ENCODE data around the gene FLAD1. TPM values are rescaled to one million over a fixed set of nuclear protein-coding genes. Genes with fewer than 3 reads are reported as not detected.

The FLAD1 gene
- total and polyA plus RNA-seq, 2 of the 4 experiments (the other 2 are of a cell fraction): 26.3 to 37.3 TPM

- H4K8ac ChIP-seq (ENCODE audit: low read depth in 2 of 2, low read length in 2 of 2): peak overlapping the region; percentile 29 to 90; a peak in 3 of 4 replicates
- no peaks in the 10 kb centered on the region for H3K9me3 ChIP-seq (ENCODE audit: control insufficient read depth, insufficient read depth, low read length)
- peak overlapping the region; percentile 89 for H3K56ac ChIP-seq (ENCODE audit: extremely low read depth, insufficient read depth, low read length)
- peaks cover 7% of the 10 kb centered on the region for H3K9me1 ChIP-seq (ENCODE audit: insufficient read depth, low read length)
- peak overlapping the region; percentile 80 for H3K27ac ChIP-seq (ENCODE audit: insufficient read depth, low read length)
- peak overlapping the region; percentile 72 for H2AK5ac ChIP-seq (ENCODE audit: low read depth, low read length)
- peak overlapping the region; percentile 92 for H4K91ac ChIP-seq (ENCODE audit: insufficient read depth, low read depth, low read length)
- ATAC-seq (ENCODE audit: low read depth): peak; percentile 24
- WGBS, 2 experiments (ENCODE audit: extremely low coverage in 2 of 2, insufficient read length in 1 of 2): 1% methylated on average over 19 of the region's 30 CpGs; no CpG with 5 or more reads in 1 of the 2 experiments
- TF ChIP-seq, protein P1, sequence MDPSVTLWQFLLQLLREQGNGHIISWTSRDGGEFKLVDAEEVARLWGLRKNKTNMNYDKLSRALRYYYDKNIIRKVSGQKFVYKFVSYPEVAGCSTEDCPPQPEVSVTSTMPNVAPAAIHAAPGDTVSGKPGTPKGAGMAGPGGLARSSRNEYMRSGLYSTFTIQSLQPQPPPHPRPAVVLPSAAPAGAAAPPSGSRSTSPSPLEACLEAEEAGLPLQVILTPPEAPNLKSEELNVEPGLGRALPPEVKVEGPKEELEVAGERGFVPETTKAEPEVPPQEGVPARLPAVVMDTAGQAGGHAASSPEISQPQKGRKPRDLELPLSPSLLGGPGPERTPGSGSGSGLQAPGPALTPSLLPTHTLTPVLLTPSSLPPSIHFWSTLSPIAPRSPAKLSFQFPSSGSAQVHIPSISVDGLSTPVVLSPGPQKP (IDR thresholded peaks at IDR 0.05; ENCODE audit: borderline replicate concordance, low read depth, low read length): no peak
- no peak for TF ChIP-seq SMC3 (IDR thresholded peaks at IDR 0.05; ENCODE audit: low read depth, low read length)
- no peak for TF ChIP-seq RAD21 (IDR thresholded peaks at IDR 0.05; ENCODE audit: low read length)
- 0 out of 2 replicates have a peak, but pooled peaks have one; percentile 8 for TF ChIP-seq MAZ (IDR thresholded peaks at IDR 0.05; ENCODE audit: borderline replicate concordance, low read depth, low read length)
- TF ChIP-seq CHD1 (IDR thresholded peaks at IDR 0.05; ENCODE audit: low read depth, low read length): 0 out of 2 replicates have a peak, but pooled peaks have one; percentile 52
- TF ChIP-seq CTCF (conservative IDR thresholded peaks at IDR 0.05; ENCODE audit: low read depth, low read length): no peak
- peak; percentile 40; the same call in 1 of the 2 replicates for TF ChIP-seq POLR2A (IDR thresholded peaks at IDR 0.05; ENCODE audit: low read depth, low read length)
- peak overlapping the region; percentile 81 for H4K5ac ChIP-seq (ENCODE audit: low read depth, low read length)
- peak overlapping the region; percentile 98 for H2AK9ac ChIP-seq (replicated peaks; ENCODE audit: low read depth, low read length, poor library complexity)
- H3K14ac ChIP-seq (replicated peaks; ENCODE audit: low read depth, low read length): peak overlapping the region; percentile 98
- H3K79me1 ChIP-seq (ENCODE audit: low read depth in 1 of 2, low read length in 2 of 2): peaks cover 6 to 40% of the 10 kb centered on the region in 2 experiments
- no peaks in the 10 kb centered on the region for H3K27me3 ChIP-seq (ENCODE audit: control insufficient read depth, insufficient read depth, low read length)
- peak overlapping the region; percentile 66 for H2BK120ac ChIP-seq (ENCODE audit: low read depth, low read length)
- peak overlapping the region; percentile 96 for H2BK5ac ChIP-seq (ENCODE audit: low read depth, low read length, poor library complexity, severe bottlenecking)
- no TSS peak for BruUV-seq (replicated peaks)
- H4K20me1 ChIP-seq (ENCODE audit: insufficient read depth, low read length): no peaks in the 10 kb centered on the region; the same call in 1 of the 2 replicates
- ChIA-PET CTCF (no interaction called here), POLR2A (ENCODE audit: unreplicated experiment) (no interaction called here)
- H2BK15ac ChIP-seq (ENCODE audit: low read depth, low read length): peak overlapping the region; percentile 25; the same call in 2 of the 3 replicates
- intact Hi-C loops (cut with micrococcal nuclease) (loop anchor here (1.0 to 10.0 kb wide), 2 partner anchors 20 to 200 kb away; partner anchors contain the start of genes KRTCAP2 and TRIM46), in situ Hi-C loops (cut with MboI; ENCODE audit: low sequenced_read_pairs) (no loop called here), dilution Hi-C loops (cut with HindIII; ENCODE audit: low sequenced_read_pairs, unreplicated experiment) (no loop called here)
- peak overlapping the region; percentile 91 for H3K9ac ChIP-seq (ENCODE audit: low read depth, low read length)
- peak overlapping the region; percentile 93 for H3K23ac ChIP-seq (ENCODE audit: low read depth, low read length)
- H3K18ac ChIP-seq (ENCODE audit: low read depth, low read length): peak overlapping the region; percentile 76
- peak overlapping the region; percentile 97 for H3K4ac ChIP-seq (ENCODE audit: low read depth, low read length)
- peak overlapping the region; percentile 74 for H2BK20ac ChIP-seq (ENCODE audit: low read depth, low read length)
- peak overlapping the region; percentile 57 for H3K4me3 ChIP-seq (ENCODE audit: insufficient read depth, low read depth, low read length)
- peaks cover 11% of the 10 kb centered on the region for H3K4me1 ChIP-seq (ENCODE audit: control insufficient read depth, insufficient read depth, low read length)
- H3K36me3 ChIP-seq (ENCODE audit: control insufficient read depth, insufficient read depth, low read length): no peaks in the 10 kb centered on the region
- peak; percentile 93 for DNase-seq
- peak overlapping the region; percentile 91 for H3K4me2 ChIP-seq (ENCODE audit: low read depth, low read length)
- peak overlapping the region; percentile 91 for H2AFZ ChIP-seq (replicated peaks; ENCODE audit: low read length, poor library complexity)
Observed at GRCh38 chr1:154974808-154975408, 8.2 kb upstream of the FLAD1 start.
